ENCODE measurements around the gene PPIP5K2. TPM values are rescaled to one million over a fixed set of nuclear protein-coding genes. Genes with fewer than 3 reads are reported as not detected.

PPIP5K2 gene
- total and polyA plus RNA-seq, 2 of the 8 experiments (the other 6 are each of a cell fraction or from before 2014, with no cell fraction given) = 14.8 to 46.6 TPM

DNA sequence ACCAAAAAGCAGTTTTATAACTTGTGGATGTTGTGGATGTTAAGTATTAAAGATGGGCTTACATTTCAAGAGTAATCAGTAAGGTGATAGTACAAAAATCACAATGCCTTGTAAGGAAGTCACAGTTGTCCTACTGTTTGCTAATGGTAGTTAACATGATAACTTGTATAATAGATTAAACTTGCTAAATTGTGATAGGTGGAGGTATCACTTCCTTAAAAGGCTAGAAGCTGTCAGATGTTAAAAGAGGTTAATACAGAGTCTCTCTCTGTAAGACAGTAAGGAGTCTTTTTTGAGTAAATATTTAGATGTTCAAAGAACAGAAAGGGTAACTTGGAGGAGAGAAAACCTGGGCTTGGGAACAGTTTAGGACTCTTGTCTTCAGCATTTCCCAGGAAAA lies 124.3 kb downstream of the PPIP5K2 start (continued):
- TF ChIP-seq, protein P1, sequence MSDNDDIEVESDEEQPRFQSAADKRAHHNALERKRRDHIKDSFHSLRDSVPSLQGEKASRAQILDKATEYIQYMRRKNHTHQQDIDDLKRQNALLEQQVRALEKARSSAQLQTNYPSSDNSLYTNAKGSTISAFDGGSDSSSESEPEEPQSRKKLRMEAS (IDR thresholded peaks at IDR 0.05) = no peak
- TF ChIP-seq SIN3A (conservative IDR thresholded peaks at IDR 0.05 in 1 of 2, IDR thresholded peaks at IDR 0.05 in 1 of 2; ENCODE audit: low read depth in 1 of 2, low read length in 2 of 2) = no peak
- TF ChIP-seq, protein P2, sequence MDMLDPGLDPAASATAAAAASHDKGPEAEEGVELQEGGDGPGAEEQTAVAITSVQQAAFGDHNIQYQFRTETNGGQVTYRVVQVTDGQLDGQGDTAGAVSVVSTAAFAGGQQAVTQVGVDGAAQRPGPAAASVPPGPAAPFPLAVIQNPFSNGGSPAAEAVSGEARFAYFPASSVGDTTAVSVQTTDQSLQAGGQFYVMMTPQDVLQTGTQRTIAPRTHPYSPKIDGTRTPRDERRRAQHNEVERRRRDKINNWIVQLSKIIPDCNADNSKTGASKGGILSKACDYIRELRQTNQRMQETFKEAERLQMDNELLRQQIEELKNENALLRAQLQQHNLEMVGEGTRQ (IDR thresholded peaks at IDR 0.05; ENCODE audit: low read length) = no peak
- TF ChIP-seq NRF1 (IDR thresholded peaks at IDR 0.05; ENCODE audit: low read depth, low read length) = no peak
- no peak for TF ChIP-seq CBX8 (IDR thresholded peaks at IDR 0.05; ENCODE audit: borderline replicate concordance, low read depth, low read length)

Measured in H1 (cell line).